ENCODE data around the gene PRUNE1.

GRCh38 chr1:150987924-150988323 is 20.3 kb upstream of the PRUNE1 start:
- TF ChIP-seq CTCF (IDR thresholded peaks at IDR 0.05) (no peak), POLR2AphosphoS5 (IDR thresholded peaks at IDR 0.05) (no peak), POLR2A (IDR thresholded peaks at IDR 0.05) (no peak)
